Measurements from ENCODE around the gene TNFAIP8L1.

DNA sequence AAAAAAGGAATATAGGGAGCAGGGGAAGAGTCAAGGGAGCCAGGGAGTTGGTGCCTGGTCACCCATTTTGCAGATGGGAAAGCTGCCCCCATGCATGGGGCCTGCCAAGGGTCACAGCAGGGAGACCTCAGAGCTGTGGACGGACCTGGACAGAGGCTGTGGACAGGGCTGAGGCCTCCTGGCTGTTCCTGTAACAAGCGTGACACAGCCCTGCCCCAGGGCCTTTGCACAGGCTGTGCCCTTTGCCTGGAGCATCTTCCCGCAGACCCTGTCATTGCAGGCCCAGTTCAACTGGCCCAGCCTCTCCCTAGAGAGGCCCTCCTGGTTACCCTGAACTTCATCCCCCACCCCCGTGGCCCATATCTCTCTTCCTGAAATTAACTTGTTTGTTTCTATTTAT lies 6.4 kb downstream of the TNFAIP8L1 start:
- TF ChIP-seq POLR2A (IDR thresholded peaks at IDR 0.05) (no peak), CTCF (IDR thresholded peaks at IDR 0.05) (no peak), POLR2AphosphoS5 (IDR thresholded peaks at IDR 0.05) (no peak), EP300 (IDR thresholded peaks at IDR 0.05) (no peak)
